Measurements from ENCODE around the gene RBM20. TPM values are rescaled to one million over a fixed set of nuclear protein-coding genes. Genes with fewer than 3 reads are reported as not detected.
A peak's percentile ranks its signal among the peaks of the same experiment; 100 is the strongest.

RBM20 gene
- total and polyA plus RNA-seq, 2 of the 13 experiments (the other 11 are each of a cell fraction or from before 2014, with no cell fraction given): 0.02 to 0.22 TPM

DNA sequence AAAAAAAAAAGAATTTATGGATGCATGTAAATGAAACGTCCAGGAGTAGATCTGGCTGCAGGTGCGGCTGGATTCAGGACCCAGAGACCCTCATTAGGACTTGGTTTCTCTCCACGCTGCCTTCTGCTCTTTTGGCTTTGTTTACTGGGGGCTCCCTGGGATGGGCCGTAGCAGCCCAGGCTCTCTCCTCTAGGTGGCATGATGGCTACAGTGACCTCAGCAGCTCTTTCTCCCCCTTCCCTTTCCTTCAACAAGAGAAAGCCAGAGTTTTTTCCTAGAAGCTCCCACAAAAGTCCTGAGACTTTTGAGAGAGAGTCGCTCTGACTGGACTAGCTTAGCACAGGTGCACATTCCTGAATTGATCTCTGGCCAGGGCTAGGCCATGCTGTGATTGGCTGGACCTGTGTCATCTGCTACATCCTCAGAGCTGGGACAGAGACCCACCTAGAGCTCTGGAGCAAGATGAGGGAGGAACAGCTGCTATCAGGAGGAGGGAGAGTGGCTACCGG, 159.7 kb downstream of the RBM20 start (continued):
- TF ChIP-seq, protein P1, sequence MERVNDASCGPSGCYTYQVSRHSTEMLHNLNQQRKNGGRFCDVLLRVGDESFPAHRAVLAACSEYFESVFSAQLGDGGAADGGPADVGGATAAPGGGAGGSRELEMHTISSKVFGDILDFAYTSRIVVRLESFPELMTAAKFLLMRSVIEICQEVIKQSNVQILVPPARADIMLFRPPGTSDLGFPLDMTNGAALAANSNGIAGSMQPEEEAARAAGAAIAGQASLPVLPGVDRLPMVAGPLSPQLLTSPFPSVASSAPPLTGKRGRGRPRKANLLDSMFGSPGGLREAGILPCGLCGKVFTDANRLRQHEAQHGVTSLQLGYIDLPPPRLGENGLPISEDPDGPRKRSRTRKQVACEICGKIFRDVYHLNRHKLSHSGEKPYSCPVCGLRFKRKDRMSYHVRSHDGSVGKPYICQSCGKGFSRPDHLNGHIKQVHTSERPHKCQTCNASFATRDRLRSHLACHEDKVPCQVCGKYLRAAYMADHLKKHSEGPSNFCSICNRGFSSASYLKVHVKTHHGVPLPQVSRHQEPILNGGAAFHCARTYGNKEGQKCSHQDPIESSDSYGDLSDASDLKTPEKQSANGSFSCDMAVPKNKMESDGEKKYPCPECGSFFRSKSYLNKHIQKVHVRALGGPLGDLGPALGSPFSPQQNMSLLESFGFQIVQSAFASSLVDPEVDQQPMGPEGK (CRISPR knock-in tag; IDR thresholded peaks at IDR 0.05): peak; percentile 61
- TF ChIP-seq, protein P2, sequence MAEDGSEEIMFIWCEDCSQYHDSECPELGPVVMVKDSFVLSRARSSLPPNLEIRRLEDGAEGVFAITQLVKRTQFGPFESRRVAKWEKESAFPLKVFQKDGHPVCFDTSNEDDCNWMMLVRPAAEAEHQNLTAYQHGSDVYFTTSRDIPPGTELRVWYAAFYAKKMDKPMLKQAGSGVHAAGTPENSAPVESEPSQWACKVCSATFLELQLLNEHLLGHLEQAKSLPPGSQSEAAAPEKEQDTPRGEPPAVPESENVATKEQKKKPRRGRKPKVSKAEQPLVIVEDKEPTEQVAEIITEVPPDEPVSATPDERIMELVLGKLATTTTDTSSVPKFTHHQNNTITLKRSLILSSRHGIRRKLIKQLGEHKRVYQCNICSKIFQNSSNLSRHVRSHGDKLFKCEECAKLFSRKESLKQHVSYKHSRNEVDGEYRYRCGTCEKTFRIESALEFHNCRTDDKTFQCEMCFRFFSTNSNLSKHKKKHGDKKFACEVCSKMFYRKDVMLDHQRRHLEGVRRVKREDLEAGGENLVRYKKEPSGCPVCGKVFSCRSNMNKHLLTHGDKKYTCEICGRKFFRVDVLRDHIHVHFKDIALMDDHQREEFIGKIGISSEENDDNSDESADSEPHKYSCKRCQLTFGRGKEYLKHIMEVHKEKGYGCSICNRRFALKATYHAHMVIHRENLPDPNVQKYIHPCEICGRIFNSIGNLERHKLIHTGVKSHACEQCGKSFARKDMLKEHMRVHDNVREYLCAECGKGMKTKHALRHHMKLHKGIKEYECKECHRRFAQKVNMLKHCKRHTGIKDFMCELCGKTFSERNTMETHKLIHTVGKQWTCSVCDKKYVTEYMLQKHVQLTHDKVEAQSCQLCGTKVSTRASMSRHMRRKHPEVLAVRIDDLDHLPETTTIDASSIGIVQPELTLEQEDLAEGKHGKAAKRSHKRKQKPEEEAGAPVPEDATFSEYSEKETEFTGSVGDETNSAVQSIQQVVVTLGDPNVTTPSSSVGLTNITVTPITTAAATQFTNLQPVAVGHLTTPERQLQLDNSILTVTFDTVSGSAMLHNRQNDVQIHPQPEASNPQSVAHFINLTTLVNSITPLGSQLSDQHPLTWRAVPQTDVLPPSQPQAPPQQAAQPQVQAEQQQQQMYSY (CRISPR knock-in tag; IDR thresholded peaks at IDR 0.05): no peak
- TF ChIP-seq ZNF484 (CRISPR knock-in tag; IDR thresholded peaks at IDR 0.05; ENCODE audit: borderline replicate concordance, low read depth) (no peak), POLR2A (IDR thresholded peaks at IDR 0.05; ENCODE audit: insufficient read depth in 1 of 2, low read depth in 2 of 2, low read length in 2 of 2) (no peak), ZNF781 (CRISPR knock-in tag; IDR thresholded peaks at IDR 0.05; ENCODE audit: borderline replicate concordance, not compliant biosample characterization) (no peak), ZIK1 (CRISPR knock-in tag; IDR thresholded peaks at IDR 0.05; ENCODE audit: borderline replicate concordance, low read depth) (no peak), ZNF230 (CRISPR knock-in tag; IDR thresholded peaks at IDR 0.05) (no peak), FOXC1 (CRISPR knock-in tag; IDR thresholded peaks at IDR 0.05; ENCODE audit: borderline replicate concordance) (no peak), NR2F6 (IDR thresholded peaks at IDR 0.05) (no peak), NR2F6 (CRISPR knock-in tag; IDR thresholded peaks at IDR 0.05) (no peak), HNRNPL (IDR thresholded peaks at IDR 0.05; ENCODE audit: low read depth, low read length) (no peak), ZBTB21 (CRISPR knock-in tag; IDR thresholded peaks at IDR 0.05) (no peak), FOXK1 (CRISPR knock-in tag; IDR thresholded peaks at IDR 0.05; ENCODE audit: borderline replicate concordance, low read depth) (no peak), HOXD1 (CRISPR knock-in tag; IDR thresholded peaks at IDR 0.05) (no peak), PRPF4 (IDR thresholded peaks at IDR 0.05; ENCODE audit: low read depth, low read length, poor library complexity, severe bottlenecking) (no peak), AGO2 (optimal IDR thresholded peaks at IDR 0.05; ENCODE audit: low read depth, low read length) (no peak), ZNF432 (CRISPR knock-in tag; IDR thresholded peaks at IDR 0.05; ENCODE audit: borderline replicate concordance) (no peak)
- TF ChIP-seq, protein P3, sequence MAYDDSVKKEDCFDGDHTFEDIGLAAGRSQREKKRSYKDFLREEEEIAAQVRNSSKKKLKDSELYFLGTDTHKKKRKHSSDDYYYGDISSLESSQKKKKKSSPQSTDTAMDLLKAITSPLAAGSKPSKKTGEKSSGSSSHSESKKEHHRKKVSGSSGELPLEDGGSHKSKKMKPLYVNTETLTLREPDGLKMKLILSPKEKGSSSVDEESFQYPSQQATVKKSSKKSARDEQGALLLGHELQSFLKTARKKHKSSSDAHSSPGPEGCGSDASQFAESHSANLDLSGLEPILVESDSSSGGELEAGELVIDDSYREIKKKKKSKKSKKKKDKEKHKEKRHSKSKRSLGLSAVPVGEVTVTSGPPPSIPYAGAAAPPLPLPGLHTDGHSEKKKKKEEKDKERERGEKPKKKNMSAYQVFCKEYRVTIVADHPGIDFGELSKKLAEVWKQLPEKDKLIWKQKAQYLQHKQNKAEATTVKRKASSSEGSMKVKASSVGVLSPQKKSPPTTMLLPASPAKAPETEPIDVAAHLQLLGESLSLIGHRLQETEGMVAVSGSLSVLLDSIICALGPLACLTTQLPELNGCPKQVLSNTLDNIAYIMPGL (CRISPR knock-in tag; IDR thresholded peaks at IDR 0.05; ENCODE audit: borderline replicate concordance in 1 of 2, low read depth in 1 of 2): 0 out of 4 replicates have a peak, but pooled peaks of 1 of the 2 experiments have one; percentile 41
- TF ChIP-seq, protein P4, sequence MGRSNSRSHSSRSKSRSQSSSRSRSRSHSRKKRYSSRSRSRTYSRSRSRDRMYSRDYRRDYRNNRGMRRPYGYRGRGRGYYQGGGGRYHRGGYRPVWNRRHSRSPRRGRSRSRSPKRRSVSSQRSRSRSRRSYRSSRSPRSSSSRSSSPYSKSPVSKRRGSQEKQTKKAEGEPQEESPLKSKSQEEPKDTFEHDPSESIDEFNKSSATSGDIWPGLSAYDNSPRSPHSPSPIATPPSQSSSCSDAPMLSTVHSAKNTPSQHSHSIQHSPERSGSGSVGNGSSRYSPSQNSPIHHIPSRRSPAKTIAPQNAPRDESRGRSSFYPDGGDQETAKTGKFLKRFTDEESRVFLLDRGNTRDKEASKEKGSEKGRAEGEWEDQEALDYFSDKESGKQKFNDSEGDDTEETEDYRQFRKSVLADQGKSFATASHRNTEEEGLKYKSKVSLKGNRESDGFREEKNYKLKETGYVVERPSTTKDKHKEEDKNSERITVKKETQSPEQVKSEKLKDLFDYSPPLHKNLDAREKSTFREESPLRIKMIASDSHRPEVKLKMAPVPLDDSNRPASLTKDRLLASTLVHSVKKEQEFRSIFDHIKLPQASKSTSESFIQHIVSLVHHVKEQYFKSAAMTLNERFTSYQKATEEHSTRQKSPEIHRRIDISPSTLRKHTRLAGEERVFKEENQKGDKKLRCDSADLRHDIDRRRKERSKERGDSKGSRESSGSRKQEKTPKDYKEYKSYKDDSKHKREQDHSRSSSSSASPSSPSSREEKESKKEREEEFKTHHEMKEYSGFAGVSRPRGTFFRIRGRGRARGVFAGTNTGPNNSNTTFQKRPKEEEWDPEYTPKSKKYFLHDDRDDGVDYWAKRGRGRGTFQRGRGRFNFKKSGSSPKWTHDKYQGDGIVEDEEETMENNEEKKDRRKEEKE (IDR thresholded peaks at IDR 0.05): no peak
